ENCODE measurements around the gene ZMAT2.
A peak's percentile ranks its signal among the peaks of the same experiment; 100 is the strongest.
"Not testable (repeated sequence)": the region's sequence is repeated elsewhere in the genome, so short reads cannot be mapped to it uniquely, and the experiment has no call there.

ZMAT2 gene, protein sequence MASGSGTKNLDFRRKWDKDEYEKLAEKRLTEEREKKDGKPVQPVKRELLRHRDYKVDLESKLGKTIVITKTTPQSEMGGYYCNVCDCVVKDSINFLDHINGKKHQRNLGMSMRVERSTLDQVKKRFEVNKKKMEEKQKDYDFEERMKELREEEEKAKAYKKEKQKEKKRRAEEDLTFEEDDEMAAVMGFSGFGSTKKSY

DNA sequence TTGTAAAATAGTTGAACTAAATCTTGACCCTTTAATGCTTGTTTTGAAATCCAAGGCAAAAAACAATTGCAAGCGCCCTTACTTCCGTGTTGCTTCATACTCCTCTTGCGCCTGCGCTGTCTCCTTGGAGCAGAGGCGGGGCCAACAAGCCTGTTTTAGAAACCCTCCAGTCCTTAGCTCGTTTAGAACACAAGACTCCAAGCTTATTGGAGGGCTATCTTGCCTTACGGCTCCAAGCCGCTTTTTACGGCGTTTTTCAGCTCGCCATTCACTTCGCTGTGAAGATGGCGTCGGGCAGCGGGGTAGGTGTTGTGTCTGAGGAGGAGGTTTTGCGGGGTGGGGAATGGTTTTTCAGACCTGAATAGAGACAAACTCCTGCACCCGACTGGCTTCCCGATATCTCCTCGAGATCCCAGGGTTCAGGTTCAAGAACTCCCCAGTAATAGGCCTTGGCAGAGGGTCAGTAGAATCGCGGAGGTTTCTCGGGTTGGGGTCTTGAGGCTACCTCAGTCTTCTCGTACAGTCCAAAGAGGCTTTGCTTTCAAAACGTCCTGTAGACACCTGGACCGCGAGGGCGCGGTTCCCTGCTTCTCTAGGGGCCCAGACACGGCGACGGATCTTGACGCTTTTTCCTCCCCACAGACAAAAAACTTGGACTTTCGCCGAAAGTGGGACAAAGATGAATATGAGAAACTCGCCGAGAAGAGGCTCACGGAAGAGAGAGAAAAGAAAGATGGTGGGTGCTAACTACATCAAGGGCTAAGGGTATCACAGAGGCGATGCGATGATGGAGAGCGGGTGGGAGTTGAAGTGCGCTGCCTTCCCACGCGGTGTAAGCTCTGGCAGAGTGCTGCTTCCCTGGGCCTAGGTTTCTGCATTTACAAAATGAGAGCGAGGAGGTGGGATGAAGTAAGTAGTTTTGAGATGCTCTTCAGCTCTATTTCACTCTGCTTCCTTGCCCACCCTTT lies at the start of gene ZMAT2:
ZMAT2 (plus strand) TSS at position 271 of the 968 bp plus-strand sequence; CDS start at position 285, 14 bp downstream.
- DNase-seq: peak; percentile 41 to 98 (median 93)

DNA sequence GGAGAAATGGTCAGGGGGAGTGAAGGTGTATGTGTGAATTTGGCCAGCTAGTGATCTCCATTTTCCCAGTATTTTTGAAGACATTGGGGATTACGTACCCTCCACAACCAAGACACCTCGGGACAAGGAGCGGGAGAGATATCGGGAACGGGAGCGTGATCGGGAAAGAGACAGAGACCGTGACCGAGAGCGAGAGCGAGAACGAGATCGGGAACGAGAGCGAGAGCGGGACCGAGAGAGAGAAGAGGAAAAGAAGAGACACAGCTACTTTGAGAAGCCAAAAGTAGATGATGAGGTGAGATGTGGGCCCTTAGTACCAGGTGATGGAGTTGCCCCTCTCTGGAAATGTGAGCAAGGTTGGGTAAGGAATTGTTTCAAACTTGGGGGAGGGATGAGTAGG lies 41.4 kb upstream of the ZMAT2 start:
- DNase-seq: no peak

DNA sequence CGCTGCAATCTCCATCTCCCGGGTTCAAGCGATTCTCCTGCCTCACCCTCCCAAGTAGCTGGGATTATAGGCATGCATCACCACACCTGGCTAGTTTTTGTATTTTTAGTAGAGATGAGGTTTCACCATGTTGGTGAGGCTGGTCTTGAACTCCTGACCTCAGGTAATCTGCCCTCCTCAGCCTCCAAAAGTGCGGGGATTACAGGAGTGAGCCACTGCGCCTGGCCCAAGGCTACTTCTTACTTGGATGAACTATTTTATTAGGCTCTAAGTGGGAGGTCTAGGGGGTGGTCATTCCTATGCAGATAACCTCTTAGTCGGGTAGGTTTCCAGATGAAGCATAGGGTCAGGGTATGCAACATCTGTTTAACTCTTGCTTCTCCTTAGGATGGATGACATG lies 39.9 kb upstream of the ZMAT2 start:
- not testable (repeated sequence) for DNase-seq

DNA sequence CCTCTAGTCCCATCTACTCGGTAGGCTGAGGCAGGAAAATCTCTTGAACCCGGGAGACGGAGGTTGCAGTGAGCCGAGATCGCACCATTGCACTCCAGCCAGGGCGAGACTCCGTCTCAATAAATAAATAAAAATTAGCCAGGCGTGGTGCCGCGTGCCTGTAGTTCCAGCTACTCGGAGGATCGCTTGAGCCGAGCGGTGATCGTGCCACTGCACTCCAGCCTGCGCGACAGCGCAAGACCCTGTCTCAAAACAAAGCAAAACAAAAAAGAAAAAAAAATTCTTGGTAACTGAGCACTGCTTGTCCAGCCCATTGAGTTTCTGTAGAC lies 36.3 kb upstream of the ZMAT2 start:
- DNase-seq: peak in 2 of 56 donors; percentile 37 to 45

DNA sequence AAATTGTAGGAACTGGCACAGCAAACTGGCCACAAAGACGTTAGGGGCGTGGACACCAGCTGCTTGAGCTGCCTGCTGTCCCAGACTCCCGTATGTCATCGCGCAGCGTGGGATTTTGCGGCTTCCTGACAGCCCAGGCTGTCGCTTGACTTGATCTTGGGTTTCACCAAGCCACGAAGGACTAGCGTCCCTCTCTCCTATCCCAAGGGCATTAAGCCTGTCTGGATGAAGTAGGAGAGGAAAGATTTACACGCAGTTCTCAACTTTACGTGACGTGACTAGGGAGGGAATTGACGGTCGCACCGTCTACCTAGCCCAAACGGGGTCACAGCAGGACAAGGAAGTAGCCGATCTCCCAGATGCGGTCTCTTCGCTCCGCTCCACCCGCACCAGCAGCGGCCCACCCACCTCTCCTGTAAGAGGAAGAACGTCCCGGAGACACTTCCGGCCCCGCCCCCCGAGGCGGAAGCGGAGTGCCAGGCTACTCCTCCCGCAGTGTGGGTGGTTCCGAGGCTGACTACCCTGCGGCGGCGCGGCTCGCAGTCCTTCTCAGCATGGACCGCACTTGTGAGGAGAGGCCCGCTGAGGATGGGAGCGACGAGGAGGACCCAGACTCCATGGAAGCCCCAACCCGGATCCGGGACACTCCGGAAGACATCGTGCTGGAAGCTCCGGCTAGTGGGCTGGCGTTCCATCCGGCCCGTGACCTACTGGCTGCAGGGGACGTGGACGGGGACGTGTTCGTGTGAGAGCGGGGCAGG lies 35.7 kb upstream of the ZMAT2 start, which contains the start of gene WDR55:
WDR55 (plus strand) TSS at position 546 of the 761 bp plus-strand sequence; CDS start at position 555, 9 bp downstream.
- DNase-seq: peak; percentile 64 to 97 (median 91)

DNA sequence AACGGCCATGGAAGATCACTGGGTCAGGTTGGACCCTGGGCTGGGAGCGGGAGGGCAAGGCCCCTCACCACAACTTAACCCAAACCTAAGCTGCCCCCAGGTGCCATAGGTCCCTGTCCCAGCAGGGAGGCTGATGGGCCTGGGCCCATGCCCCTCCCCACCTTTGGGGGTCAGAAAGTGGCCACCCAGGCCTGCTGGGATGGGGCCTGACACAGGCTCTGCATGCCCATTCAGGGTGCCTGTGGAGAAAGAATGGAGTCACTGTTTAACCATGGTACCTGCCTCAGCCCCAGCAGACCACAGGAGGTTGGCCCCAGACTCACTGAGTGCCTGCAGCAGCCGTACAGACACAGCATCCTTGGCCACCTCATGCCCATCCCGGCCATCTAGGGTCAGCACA lies 29.2 kb upstream of the ZMAT2 start:
- DNase-seq: not testable (repeated sequence)

DNA sequence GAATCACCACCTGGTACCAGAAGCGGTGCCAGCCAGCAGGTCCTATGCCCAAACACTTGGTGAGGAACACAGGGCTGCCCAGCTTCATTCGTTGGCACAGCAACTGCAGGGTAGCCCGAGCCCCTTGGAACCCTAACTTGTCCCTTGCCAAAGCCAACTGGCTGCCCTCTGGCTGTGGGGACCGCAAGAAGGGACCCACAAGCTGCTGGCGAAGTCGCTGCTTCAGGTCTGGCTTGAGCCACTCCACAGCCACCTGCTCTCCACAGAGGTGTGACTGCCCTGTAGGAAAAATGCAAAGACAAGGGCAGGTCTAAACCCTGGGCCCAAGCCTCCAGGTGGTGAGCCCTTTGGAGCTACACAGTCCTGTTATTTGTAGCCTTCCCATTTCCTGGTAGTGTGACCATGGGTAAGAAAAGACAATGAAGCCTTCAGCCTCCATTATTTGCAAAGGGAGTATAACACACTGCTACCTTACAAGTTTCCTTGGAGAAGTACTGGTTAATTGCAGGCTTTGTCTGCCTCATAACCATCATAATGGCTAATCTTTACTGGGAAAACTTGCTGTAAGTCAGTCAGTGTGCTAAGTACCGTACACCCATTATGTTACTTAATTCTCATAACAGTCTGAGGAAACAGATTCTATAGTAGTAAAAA lies 28.6 kb upstream of the ZMAT2 start:
- no peak for DNase-seq

DNA sequence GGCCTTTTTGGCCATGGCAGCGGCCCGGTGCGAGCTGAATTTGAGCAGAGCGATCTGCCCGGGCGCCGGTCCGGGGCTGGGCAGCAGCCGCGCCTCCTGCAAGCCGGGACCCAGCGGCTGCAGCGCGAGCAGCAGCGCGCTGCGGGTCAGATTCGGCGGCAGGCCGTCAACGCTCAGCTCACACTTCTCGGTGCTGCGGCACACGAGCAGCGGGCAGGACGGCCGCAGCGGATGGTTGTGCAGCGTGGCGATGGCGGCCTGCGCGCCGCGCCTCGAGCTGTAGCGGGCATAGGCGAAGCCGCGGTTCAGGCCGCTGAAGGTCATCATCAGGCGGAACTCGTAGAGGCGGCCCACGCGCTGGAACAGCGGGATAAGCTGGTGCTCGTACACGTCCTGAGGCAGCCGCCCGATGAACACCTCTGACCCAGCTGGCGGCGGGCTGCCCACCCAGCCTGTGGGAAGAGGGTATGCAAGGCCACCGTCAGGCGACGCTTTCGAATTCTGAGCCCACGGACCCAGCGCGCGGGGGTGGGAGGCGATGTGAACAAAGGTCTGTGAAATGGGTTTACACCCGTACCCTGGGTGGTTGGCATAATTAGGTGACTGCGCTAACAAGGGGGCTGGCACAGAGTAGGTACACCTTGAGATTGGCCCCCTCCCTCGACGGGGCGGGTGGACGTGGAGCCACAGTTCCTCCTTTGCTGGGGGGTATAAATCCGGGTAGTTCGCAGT lies 27.6 kb upstream of the ZMAT2 start:
- DNase-seq: peak in 2 of 56 donors; percentile 7 to 12

DNA sequence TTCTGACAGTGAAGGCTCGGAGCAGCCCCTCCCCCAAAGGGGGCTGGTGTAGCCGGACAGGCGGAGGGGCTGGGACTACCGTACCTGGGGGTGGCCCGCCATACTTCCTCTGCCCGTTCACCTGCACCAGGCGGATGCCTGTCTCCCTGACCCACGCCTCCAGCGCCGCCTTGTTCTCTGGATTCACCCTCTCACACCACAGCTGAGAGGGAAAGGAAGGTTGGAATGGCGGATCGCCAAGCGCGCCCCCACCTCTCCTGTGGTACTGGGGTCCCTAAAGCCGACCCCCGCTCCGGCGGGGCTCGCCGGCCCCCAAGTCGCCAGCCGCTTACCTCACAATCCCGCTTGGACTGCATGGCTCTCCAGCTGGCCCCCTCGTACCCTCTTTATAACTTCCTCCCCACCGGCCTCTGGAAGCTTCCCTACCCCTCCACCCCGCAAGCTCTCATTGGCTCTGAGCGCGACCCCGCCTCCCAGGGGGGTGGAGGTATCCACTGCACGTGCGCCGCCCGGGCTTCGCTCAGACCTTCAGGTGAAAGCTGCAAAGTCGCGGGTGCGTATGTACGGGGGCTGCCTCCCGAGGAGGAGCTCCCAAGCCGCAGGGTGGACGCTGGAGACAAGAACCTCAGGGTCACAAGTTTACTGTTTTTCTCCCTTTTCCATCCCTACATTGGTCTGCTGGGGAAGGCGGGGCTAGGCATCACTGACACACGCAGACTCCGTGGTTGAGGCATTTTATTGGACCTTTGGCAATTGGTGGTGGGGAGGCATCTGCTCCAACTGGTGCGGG lies 26.9 kb upstream of the ZMAT2 start, which contains the start of gene DND1:
DND1 (minus strand) TSS at position 390 of the 790 bp plus-strand sequence; CDS start at position 356, 34 bp downstream.
- DNase-seq: peak in 1 of 56 donors; percentile 9

DNA sequence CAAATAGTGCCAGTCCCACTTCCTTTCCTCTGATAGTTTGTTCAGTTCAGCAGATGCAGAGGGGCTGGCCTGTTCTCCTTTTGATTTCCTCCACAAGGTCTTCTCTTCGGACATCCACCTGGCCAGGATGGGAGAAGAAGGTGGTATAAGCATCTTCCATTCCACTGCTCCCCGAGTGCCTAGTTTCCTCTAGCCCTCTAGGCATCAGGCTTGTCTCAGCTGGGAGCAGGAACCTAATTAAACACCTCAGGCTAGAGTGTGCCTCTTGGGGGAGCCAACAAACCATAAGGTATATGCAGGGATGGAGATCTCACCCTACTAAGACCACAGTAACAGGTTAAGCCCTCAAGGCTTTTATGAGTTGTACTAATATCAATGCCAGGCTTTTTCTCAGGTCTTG lies 26.0 kb upstream of the ZMAT2 start:
- DNase-seq: no peak

DNA sequence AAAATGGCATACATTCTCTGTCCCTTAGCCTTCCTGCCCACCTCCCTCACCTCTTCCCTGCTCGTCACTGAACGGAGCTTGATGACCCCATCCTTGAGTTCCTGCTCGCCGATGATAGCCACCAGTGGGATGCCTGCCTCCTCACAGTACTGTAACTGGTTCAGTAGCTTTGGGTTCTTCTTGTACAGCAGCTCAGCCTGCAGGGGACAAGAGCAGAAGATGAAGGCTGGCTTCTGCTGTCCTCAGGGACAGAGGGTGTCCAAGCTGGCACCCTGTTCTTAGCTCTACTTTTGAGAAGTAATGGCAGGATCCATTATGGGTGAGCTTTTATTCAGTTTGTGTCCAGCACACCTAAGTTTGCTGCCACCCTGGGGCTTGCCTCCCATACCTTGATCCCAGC lies 25.6 kb upstream of the ZMAT2 start:
- DNase-seq: no peak

DNA sequence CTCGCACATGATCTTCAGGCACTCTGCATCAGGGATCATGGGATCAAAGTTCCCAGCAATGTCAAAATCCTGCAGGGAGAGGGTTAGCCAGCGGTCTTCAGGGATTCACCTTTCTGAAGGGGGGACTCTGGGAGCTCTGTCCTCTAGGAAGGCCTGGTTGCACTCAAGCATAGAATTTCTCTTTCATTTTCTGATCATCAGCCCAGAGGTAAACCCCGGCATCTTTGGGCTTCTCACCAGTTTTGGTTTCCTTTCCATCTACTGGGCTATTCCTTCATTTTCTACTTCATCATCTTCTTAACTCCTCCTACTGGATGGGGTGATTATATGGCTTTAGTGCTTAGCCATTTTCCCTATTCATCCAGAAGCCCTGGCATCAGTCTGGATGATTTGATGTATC lies 22.3 kb upstream of the ZMAT2 start:
- DNase-seq: no peak

DNA sequence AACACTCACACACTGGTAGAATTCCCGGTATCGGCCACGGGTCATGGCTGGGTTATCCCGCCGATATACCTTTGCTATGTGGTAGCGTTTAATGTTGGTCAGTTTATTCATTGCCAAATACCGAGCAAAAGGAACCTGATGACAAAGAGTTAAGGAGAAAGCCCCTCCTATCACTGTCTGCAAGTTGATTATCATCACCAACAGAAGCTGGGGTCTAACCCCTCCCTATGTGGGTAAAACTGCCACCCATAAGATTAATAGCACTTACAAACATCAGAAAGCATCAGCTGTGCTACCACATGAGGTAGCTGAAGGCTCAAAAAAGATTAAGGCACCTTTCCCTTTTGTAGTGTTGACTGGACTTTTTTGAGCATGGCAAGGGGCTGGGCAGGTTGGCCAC lies 21.3 kb upstream of the ZMAT2 start:
- no peak for DNase-seq

DNA sequence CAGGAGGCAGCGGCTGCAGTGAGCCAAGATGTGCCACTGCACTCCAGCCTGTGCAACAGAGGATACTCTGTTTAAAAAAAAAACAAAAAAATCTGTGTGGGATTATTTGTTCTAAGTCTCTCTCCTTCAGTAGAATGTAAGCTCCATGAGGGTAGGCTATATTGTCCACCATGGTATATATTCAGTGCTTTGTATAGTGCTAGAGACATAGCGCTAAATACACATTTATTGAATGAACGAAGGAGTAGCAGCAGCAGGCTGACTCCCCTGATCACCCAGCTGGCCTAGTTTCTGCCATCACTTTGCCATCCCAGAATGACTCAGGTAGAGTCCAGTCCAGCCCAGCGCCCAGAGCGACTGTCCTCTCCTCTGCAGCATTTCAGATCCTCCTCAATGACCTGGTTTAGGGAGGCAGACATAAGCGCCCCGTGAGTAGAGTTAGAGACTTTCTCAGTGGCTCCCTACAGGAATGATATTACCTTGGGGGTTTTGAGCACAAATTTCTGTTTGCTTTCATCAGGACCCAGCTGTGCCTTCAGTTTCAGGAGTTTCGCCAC lies 9.8 kb upstream of the ZMAT2 start:
- DNase-seq: no peak

DNA sequence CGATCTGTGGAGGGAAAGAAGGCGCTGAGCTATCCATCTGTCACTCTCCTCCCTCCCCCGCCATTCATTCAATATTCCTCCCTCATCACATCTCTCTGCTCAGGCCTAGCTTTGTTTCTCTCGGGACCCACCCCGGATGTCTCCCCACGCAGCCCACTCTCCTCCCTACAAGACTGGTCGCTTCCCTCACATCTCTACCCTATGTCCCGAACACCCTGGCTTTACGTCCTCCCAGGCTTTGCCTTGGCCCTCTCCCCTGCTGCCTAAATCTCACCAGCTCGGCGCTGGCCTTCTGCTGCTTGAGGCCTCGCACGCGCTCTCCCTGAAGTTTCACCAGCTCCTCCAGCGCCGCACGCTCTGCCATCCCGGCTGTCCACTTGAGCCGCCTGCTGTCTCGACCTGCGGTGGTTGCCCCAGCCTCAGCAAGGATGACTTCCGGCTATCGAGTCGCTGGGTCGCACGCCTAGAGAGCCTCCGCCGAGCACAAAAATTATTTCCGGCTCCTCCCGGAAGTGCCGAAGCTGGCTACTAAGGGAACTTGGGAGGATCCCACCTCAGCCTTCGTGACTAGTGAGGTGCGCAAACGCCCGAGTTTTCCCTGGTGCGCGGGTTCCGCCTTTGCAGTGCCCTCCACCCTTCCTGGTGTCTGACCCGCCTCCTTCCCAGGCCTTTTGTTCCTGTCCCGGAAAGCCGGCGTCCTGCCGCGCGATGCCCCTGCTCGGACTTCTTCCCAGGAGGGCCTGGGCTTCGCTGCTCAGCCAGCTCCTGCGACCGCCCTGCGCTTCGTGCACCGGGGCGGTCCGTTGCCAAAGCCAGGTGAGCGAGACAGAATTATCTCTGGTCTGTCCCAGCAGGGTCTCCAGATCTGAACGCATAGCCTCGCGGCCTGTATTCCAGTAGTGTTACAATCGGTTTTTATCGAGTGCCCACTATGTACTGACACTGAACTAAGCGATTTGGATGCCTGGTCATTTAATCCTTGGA lies 9.0 kb upstream of the ZMAT2 start, which contains the start of the genes HARS1 and HARS2:
HARS1 (minus strand) TSS at position 430 of the 984 bp plus-strand sequence; CDS start at position 364, 66 bp downstream.
HARS2 (plus strand) TSS at position 515 of the 984 bp plus-strand sequence; CDS start at position 709, 194 bp downstream.
- peak; percentile 40 to 95 (median 84) for DNase-seq

DNA sequence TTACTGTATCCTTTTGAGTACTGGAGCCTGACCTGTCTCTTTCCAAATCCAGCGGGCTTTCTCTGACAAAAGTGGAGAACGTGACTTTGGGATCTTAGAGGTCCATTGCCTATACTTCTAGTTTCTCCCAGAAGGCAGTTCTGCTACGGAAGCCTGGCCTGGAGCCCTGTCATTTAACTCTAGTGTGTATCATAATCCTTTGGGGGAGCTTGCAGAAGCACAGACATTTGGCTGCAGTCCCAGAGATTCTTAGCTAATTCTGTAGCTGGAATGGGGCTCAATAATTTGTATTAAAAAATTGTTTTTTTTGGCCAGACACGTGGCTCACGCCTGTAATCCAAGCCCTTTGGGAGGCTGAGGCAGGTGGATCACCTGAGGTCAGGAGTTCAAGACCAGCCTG lies 6.0 kb upstream of the ZMAT2 start:
- DNase-seq: no peak

DNA sequence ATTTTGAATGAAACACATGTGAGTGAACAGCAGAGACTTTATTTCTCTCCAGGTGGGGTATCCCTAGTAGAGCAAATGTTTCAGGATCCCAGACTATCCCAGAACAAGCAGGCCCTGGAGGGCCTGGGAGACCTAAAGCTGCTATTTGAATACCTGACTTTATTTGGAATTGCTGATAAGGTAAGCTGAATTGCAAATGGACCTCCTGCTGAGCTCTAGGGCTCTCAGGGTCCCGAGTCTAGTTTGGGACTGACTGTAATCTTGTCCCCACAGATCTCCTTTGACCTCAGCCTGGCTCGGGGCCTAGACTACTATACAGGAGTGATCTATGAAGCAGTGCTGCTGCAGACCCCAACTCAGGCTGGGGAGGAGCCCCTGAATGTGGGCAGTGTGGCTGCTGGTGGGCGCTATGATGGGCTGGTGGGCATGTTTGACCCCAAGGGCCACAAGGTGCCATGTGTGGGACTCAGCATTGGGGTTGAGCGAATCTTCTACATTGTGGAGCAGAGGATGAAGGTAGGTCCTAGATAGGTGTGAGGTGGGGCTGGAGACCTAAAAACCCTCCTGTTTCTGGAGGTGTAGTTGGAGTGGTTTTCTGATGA lies 3.3 kb upstream of the ZMAT2 start:
- DNase-seq: no peak
